ENCODE results near the gene MORC1. TPM values are rescaled to one million over a fixed set of nuclear protein-coding genes. Genes with fewer than 3 reads are reported as not detected.

The MORC1 gene
- total and polyA plus RNA-seq, 3 donors from 2014 or later, result 15.4 to 19.4 (median 16.0) TPM

GRCh38 chr3:108951820-108952501, 166.0 kb downstream of the MORC1 start:
- H3K4me1 ChIP-seq, result no peaks in the 10 kb centered on the region
- H3K36me3 ChIP-seq (ENCODE audit: low read depth, missing control alignments), result no peaks in the 10 kb centered on the region
- 84 to 90% methylated on average over 7 of the region's 7 CpGs for WGBS, 2 donors
- intact Hi-C loops (cut with DNase I; ENCODE audit: low total_unique reads), result no loop called here
- no peaks in the 10 kb centered on the region for H3K9me3 ChIP-seq
- no peaks in the 10 kb centered on the region for H3K27me3 ChIP-seq
- H3K4me3 ChIP-seq, result no peak overlapping the region
- no peak for DNase-seq
- no peak for TF ChIP-seq CTCF (IDR thresholded peaks at IDR 0.05)
- TF ChIP-seq POLR2A (IDR thresholded peaks at IDR 0.05), result no peak
- no peak overlapping the region for H3K27ac ChIP-seq

- WGBS, 2 donors, result 73 to 91% methylated on average over 2 of the region's 2 CpGs
- Histone ChIP-seq H3K27me3 (no peaks in the 10 kb centered on the region), H3K9me3 (no peaks in the 10 kb centered on the region), H3K4me3 (no peak overlapping the region), H3K4me1 (no peaks in the 10 kb centered on the region), H3K27ac (no peak overlapping the region), H3K36me3 (ENCODE audit: low read depth, missing control alignments) (no peaks in the 10 kb centered on the region)
- DNase-seq, result no peak
- TF ChIP-seq POLR2A (IDR thresholded peaks at IDR 0.05), result no peak
- TF ChIP-seq CTCF (IDR thresholded peaks at IDR 0.05), result no peak
- intact Hi-C loops (cut with DNase I; ENCODE audit: low total_unique reads), result no loop called here
Observed at GRCh38 chr3:108947855-108948254, 170.1 kb downstream of the MORC1 start.

DNA sequence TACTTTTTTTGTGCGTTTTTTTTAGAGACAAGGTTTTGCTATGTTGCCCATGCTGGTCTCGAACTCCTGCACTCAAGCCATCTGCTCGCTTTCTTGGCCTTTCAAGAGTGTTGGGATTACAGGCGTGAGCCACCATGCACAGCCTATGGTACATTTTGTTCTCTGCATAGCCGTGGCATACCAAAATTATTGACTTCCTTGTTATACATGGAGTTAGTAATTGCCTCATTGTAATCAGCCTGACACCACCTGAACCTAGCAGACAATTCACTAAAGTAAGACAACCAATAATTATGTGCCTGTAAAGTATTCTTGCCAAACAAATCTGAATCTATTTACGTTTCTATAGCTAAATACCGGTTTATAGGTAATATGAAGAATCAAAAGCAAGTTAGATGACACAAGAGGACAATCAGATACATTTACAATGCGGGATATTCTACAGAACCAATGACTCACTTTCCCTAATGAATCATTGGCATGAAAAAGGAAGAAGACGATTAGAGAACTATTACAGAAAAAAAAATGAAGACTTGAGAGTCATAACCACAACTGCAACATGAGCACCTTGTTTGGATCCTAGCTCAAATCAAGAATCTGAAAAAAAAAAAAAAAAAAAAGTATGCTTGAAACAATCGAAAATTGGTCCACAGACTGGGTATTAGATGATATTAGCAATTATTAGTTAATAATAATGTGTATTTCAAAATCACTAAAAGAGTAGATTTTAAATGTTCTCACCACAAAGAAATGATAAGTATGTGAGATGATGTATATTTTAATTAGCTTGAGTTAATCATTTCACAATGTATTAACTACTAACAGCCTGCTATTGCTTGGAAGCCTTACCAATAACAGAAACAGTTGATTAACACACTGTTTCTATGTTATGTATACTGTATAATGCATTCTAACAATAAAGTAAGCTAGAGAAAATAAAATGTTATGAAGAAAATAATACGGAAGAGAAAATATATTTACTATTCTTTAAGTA, 171.3 kb downstream of the MORC1 start:
- 76 to 85% methylated on average over 11 of the region's 11 CpGs for WGBS, 2 donors
- no peak for DNase-seq
- Histone ChIP-seq H3K9me3 (no peaks in the 10 kb centered on the region), H3K36me3 (ENCODE audit: low read depth, missing control alignments) (no peaks in the 10 kb centered on the region), H3K27me3 (no peaks in the 10 kb centered on the region), H3K27ac (no peak overlapping the region), H3K4me1 (no peaks in the 10 kb centered on the region), H3K4me3 (no peak overlapping the region)
- TF ChIP-seq CTCF (IDR thresholded peaks at IDR 0.05) (no peak), POLR2A (IDR thresholded peaks at IDR 0.05) (no peak)
- intact Hi-C loops (cut with DNase I; ENCODE audit: low total_unique reads), result no loop called here

DNA sequence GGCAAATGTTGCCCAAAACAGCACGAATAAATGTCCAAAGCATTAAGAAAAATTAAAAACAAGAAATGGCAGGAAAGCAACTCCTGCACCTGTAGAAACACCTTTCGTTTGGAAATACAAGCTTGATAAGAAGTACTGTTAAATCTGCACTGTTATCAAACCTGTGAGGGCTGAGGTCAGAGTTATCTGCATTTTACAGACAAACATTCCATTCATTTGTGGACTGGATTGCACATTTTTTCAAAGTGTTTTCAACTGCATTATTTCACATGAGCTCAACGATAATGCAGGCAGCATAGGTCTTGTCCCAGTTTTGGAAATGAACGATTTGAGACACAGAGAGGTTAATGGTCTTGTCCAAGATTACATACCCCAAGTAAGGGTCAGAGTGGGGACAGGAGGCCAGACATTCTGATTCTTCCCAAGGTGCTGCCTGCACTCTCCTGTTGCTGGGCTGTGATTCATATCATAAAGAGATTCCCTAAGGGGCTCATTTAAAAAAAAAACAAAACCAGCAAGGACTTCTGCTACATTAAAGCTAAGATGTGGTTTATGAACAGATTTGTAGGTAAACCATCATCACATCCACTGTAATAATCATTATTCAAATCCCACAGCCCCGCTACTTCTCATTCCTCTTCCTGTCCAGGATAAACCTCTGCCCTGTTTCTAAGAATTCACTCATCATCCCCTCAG, 177.2 kb downstream of the MORC1 start:
- intact Hi-C loops (cut with DNase I; ENCODE audit: low total_unique reads), result no loop called here
- Histone ChIP-seq H3K9me3 (no peaks in the 10 kb centered on the region), H3K4me1 (no peaks in the 10 kb centered on the region), H3K4me3 (no peak overlapping the region), H3K27me3 (no peaks in the 10 kb centered on the region), H3K36me3 (ENCODE audit: low read depth, missing control alignments) (no peaks in the 10 kb centered on the region), H3K27ac (no peak overlapping the region)
- DNase-seq, result no peak
- WGBS, 2 donors, result 46 to 61% methylated on average over 5 of the region's 5 CpGs
- TF ChIP-seq POLR2A (IDR thresholded peaks at IDR 0.05) (no peak), CTCF (IDR thresholded peaks at IDR 0.05) (no peak)

Measured in testis (tissue), 3 donors.